B cell (primary cell): ENCODE measurements around the gene OR2F1. TPM values are rescaled to one million over a fixed set of nuclear protein-coding genes. Genes with fewer than 3 reads are reported as not detected.

Experiments
- ATAC-seq: fragments of 200-7000 bp; cut with Tn5 transposase; one replicate; pipeline ENCODE4 v1.10.0; 2021; ENCODE audit warnings: low read depth, mild to moderate bottlenecking, moderate number of reproducible peaks, moderate library complexity
- CTCF ChIA-PET: fragments of 350-600 bp; sonication (Branson Sonifier 250); formaldehyde crosslinking; loops from one replicate; lab custom pipeline; 2021; ENCODE audit warnings: antibody characterized with exemption, inconsistent platforms; lab: Charles Lee
- POLR2A ChIA-PET: fragments of 350-600 bp; sonication (Branson Sonifier 250); formaldehyde crosslinking; loops from one replicate; lab custom pipeline; 2021; ENCODE audit warnings: antibody characterized with exemption; lab: Charles Lee
- DNase-seq: peaks from one replicate; pipeline ENCODE4 v3.0.0; 2013
- H2AFZ ChIP-seq: 2 replicates; pipeline ENCODE4 v1.6.1; 2012; ENCODE audit warnings: mild to moderate bottlenecking, low read depth, low read length; ENCODE audit not compliant: insufficient read depth, poor library complexity, severe bottlenecking
- H3K27ac ChIP-seq, 2 donors: 1 replicate in 1 of 2; 2 replicates in 1 of 2; pipeline ENCODE4 v1.5.1; 2012 to 2013; ENCODE audit warnings: low read length in 2 of 2, mild to moderate bottlenecking in 2 of 2, moderate library complexity in 1 of 2
- H3K27me3 ChIP-seq, 4 experiments: fragments of 200-600 bp in 1 of 4; sonication (generic) in 1 of 4; replicated peaks in 1 of 4; 1 replicate in 2 of 4; 2 replicates in 2 of 4; pipeline versions ENCODE4 v1.6.1 to v1.7.0; 2013 to 2016; ENCODE audit warnings: low read length in 3 of 4, mild to moderate bottlenecking in 2 of 4, mixed read lengths in 1 of 4, moderate library complexity in 1 of 4; ENCODE audit not compliant: insufficient read depth in 4 of 4, control insufficient read depth in 3 of 4; ENCODE audit errors: control extremely low read depth in 1 of 4
- H3K36me3 ChIP-seq, 2 experiments: replicated peaks in 1 of 2; 1 replicate in 1 of 2; 2 replicates in 1 of 2; pipeline versions ENCODE4 v1.6.1 to v1.7.1; 2013; ENCODE audit warnings: low read length in 1 of 2; ENCODE audit not compliant: insufficient read depth in 2 of 2, control insufficient read depth in 1 of 2; ENCODE audit errors: control extremely low read depth in 1 of 2, extremely low read depth in 1 of 2
- H3K4me1 ChIP-seq, 2 donors: fragments of 200-600 bp in 1 of 2; sonication (generic) in 1 of 2; 1 replicate in 1 of 2; 2 replicates in 1 of 2; pipeline versions ENCODE4 v1.5.1 to v1.6.1; 2013 to 2017; ENCODE audit warnings: low read length in 2 of 2; ENCODE audit not compliant: control insufficient read depth in 2 of 2, insufficient read depth in 2 of 2
- H3K4me2 ChIP-seq: replicated peaks from 2 replicates; pipeline ENCODE3; 2012; ENCODE audit warnings: mild to moderate bottlenecking, low read depth, low read length; ENCODE audit not compliant: poor library complexity, severe bottlenecking
- H3K4me3 ChIP-seq, 5 experiments: fragments of 200-600 bp in 1 of 5; sonication (generic) in 1 of 5; 1 replicate in 3 of 5; 2 replicates in 2 of 5; pipeline versions ENCODE4 v1.5.1 to v1.7.0; 2011 to 2016; ENCODE audit warnings: low read length in 4 of 5, mild to moderate bottlenecking in 4 of 5, low read depth in 2 of 5, control low read depth in 1 of 5, moderate library complexity in 1 of 5; ENCODE audit not compliant: insufficient read depth in 1 of 5; ENCODE audit errors: control extremely low read depth in 1 of 5, extremely low read depth in 1 of 5
- H3K79me2 ChIP-seq: fragments of 200-600 bp; sonication (generic); one replicate; pipeline ENCODE4 v1.6.0; 2016; ENCODE audit warnings: low read length; ENCODE audit not compliant: control insufficient read depth, insufficient read depth
- H3K9ac ChIP-seq: fragments of 200-600 bp; sonication (generic); 2 replicates; pipeline ENCODE4 v1.6.1; 2017; ENCODE audit warnings: mild to moderate bottlenecking, low read length, moderate library complexity
- H3K9me3 ChIP-seq, 3 donors: one replicate each; pipeline versions ENCODE4 v1.6.1 to v1.7.1; 2013; ENCODE audit warnings: low read length in 2 of 3; ENCODE audit not compliant: control insufficient read depth in 2 of 3, insufficient read depth in 1 of 3; ENCODE audit errors: control extremely low read depth in 1 of 3
- H4K20me1 ChIP-seq: 2 replicates; pipeline ENCODE4 v1.6.0; 2012; ENCODE audit warnings: mild to moderate bottlenecking, low read length; ENCODE audit not compliant: insufficient read depth, control insufficient read depth, poor library complexity, severe bottlenecking
- H3K27ac Mint-ChIP-seq: one replicate; pipeline ENCODE4 v1.8.0; 2021; ENCODE audit warnings: mixed read lengths
- H3K27me3 Mint-ChIP-seq: one replicate; pipeline ENCODE4 v1.8.0; 2021; ENCODE audit warnings: mixed read lengths
- H3K4me1 Mint-ChIP-seq: one replicate; pipeline ENCODE4 v1.8.0; 2021; ENCODE audit warnings: mixed read lengths
- H3K4me3 Mint-ChIP-seq: one replicate; pipeline ENCODE4 v1.8.0; 2021; ENCODE audit warnings: mixed read lengths
- H3K9me3 Mint-ChIP-seq: one replicate; pipeline ENCODE4 v1.8.0; 2022; ENCODE audit warnings: mixed read lengths; ENCODE audit not compliant: insufficient read depth
- EZH2 ChIP-seq: IDR thresholded peaks from 2 replicates; pipeline ENCODE4 v1.6.1; 2012; ENCODE audit warnings: borderline replicate concordance, low read depth, mild to moderate bottlenecking, moderate library complexity, low read length; ENCODE audit not compliant: insufficient read depth, poor library complexity, severe bottlenecking
- whole genome bisulfite sequencing: methylation state at CpG from one replicate; pipeline ENCODE4 v1.1.5; 2013; ENCODE audit warnings: missing lambda C conversion rate; ENCODE audit not compliant: insufficient coverage; 5-methylcytosine and 5-hydroxymethylcytosine counted together
- intact Hi-C: fragments of 100-400 bp; cut with micrococcal nuclease; formaldehyde crosslinking; loops from one replicate; pipeline ENCODE4 v1.10.0; 2022
- polyA plus RNA-seq: library from polyadenylated mRNA; depleted of rRNA; stranded (reverse); fragments of >200 nt; gene quantifications from 2 replicates; pipeline ENCODE4 v1.2.3, GENCODE V29; 2012
- total RNA-seq, 2 donors: library from RNA; stranded (reverse); fragments of 120-200 nt in 1 of 2; gene quantifications; 1 replicate in 1 of 2; 2 replicates in 1 of 2; pipeline versions ENCODE4 v1.2.3 to v1.2.4, GENCODE V29; 2013 to 2022
- TF ChIP-seq, protein P1 (sequence below): fragments of 200-600 bp; IDR thresholded peaks from one replicate; pipeline ENCODE4 v1.8.0; 2022; ENCODE audit warnings: antibody characterized with exemption, mild to moderate bottlenecking

The OR2F1 gene
- total and polyA plus RNA-seq, 2 donors (not counting 1 experiment from before 2014, with no cell fraction given) = not detected

DNA sequence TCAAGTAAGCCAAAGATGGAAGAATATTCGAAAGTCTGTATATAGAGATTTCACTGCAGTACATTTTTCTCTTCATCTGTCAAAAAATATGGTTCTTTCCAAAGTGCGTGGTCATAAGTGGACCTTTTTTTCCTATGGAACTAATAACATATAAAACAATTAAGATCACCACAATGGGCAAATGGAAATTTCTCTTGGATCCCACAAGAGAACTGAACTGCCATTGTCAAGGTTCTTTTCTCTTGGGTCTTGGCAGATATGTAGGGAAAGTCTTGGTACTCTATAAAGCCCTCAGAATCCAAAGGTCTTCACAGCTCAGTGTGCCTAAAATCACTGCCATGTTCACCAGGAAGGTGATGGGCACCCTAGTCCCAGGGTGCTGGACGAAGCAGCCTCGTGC lies 45.4 kb downstream of the OR2F1 start, which contains the start of gene OR6B1:
TSS of gene OR6B1 (plus strand) at position 301 of the 400 bp plus-strand sequence. CDS start 3,677 bp downstream, outside the sequence.
- H3K4me1 Mint-ChIP-seq = no peaks in the 10 kb centered on the region
- H3K9me3 Mint-ChIP-seq = no peaks in the 10 kb centered on the region
- no peaks in the 10 kb centered on the region for H3K27me3 Mint-ChIP-seq
- no peak within 1 kb of the TSS for H3K4me3 ChIP-seq
- H3K4me1 ChIP-seq = no peaks in the 10 kb centered on the region
- ChIA-PET CTCF (no interaction called here), POLR2A (no interaction called here)
- intact Hi-C loops = no loop called here
- WGBS = 85% methylated on average over 2 of the region's 4 CpGs
- H3K79me2 ChIP-seq = no peaks in the 10 kb centered on the region
- H3K4me3 Mint-ChIP-seq = no peak within 1 kb of the TSS
- no peak within 1 kb of the TSS for H2AFZ ChIP-seq
- no peak within 1 kb of the TSS for H3K27ac ChIP-seq
- DNase-seq (no peak), ATAC-seq (no peak)
- H4K20me1 ChIP-seq = no peaks in the 10 kb centered on the region
- H3K27me3 ChIP-seq = no peaks in the 10 kb centered on the region
- no peak within 1 kb of the TSS for H3K9ac ChIP-seq
- no peak within 1 kb of the TSS for H3K4me2 ChIP-seq
- no peak within 1 kb of the TSS for H3K27ac Mint-ChIP-seq
- no peaks in the 10 kb centered on the region for H3K9me3 ChIP-seq
- H3K36me3 ChIP-seq = no peaks in the 10 kb centered on the region
- TF ChIP-seq EZH2 = no peak
- TF ChIP-seq, protein P1, sequence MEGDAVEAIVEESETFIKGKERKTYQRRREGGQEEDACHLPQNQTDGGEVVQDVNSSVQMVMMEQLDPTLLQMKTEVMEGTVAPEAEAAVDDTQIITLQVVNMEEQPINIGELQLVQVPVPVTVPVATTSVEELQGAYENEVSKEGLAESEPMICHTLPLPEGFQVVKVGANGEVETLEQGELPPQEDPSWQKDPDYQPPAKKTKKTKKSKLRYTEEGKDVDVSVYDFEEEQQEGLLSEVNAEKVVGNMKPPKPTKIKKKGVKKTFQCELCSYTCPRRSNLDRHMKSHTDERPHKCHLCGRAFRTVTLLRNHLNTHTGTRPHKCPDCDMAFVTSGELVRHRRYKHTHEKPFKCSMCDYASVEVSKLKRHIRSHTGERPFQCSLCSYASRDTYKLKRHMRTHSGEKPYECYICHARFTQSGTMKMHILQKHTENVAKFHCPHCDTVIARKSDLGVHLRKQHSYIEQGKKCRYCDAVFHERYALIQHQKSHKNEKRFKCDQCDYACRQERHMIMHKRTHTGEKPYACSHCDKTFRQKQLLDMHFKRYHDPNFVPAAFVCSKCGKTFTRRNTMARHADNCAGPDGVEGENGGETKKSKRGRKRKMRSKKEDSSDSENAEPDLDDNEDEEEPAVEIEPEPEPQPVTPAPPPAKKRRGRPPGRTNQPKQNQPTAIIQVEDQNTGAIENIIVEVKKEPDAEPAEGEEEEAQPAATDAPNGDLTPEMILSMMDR = no peak

DNA sequence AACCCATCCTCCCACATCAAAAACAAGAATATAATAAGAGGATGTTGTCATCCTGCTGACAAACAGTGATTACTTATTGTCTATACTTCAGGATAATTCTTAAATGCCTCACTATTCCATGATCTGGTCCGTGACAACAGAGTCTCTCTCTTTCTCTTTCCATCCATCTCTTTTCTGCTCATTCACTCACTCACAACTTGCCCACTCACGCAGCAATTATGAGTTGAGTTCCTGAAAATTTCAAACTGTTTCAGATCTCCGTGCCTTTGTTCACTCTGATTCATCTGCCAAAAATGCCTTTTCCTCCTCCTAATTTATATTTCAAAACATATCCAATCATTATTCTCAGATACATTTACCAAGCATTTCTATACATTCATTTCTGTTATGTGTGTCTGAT lies 46.9 kb downstream of the OR2F1 start:
- H3K79me2 ChIP-seq = no peaks in the 10 kb centered on the region
- CTCF ChIA-PET = no interaction called here
- DNase-seq (no peak), ATAC-seq (no peak)
- TF ChIP-seq, protein P1 = no peak
- no peak for TF ChIP-seq EZH2
- no peaks in the 10 kb centered on the region for H3K4me1 ChIP-seq
- no peak overlapping the region for H3K27ac Mint-ChIP-seq
- no peaks in the 10 kb centered on the region for H4K20me1 ChIP-seq
- no peak overlapping the region for H3K4me3 ChIP-seq
- POLR2A ChIA-PET = no interaction called here
- no peaks in the 10 kb centered on the region for H3K9me3 ChIP-seq
- no peaks in the 10 kb centered on the region for H3K27me3 ChIP-seq
- no peak overlapping the region for H3K9ac ChIP-seq
- H3K27ac ChIP-seq = no peak overlapping the region
- H3K27me3 Mint-ChIP-seq = peaks cover under 1% of the 10 kb centered on the region
- H3K36me3 ChIP-seq = no peaks in the 10 kb centered on the region
- WGBS = 75% methylated on average over 1 of the region's 3 CpGs
- no peak overlapping the region for H3K4me2 ChIP-seq
- no peak overlapping the region for H3K4me3 Mint-ChIP-seq
- intact Hi-C loops = no loop called here
- H2AFZ ChIP-seq = no peak overlapping the region
- H3K9me3 Mint-ChIP-seq = no peaks in the 10 kb centered on the region
- no peaks in the 10 kb centered on the region for H3K4me1 Mint-ChIP-seq
